Caco-2 (cell line): ENCODE measurements around the gene L3MBTL4. TPM values are rescaled to one million over a fixed set of nuclear protein-coding genes. Genes with fewer than 3 reads are reported as not detected.

Experiments used
- BruUV-seq: library from RNA; stranded (reverse); fragments of 400-500 nt; replicated peaks from 2 replicates; lab custom pipeline; 2021; lab: Mats Ljungman, UMichigan
- CTCF ChIA-PET: fragments of 300-600 bp; sonication (Branson Sonifier 250); formaldehyde crosslinking; loops from one replicate; lab custom pipeline; 2022; ENCODE audit warnings: antibody characterized with exemption; lab: Charles Lee
- POLR2A ChIA-PET: fragments of 300-600 bp; sonication (Branson Sonifier 250); formaldehyde crosslinking; loops from one replicate; lab custom pipeline; 2022; ENCODE audit warnings: antibody characterized with exemption; lab: Charles Lee
- DNase-seq, 2 experiments: peaks; one replicate each; pipeline versions ENCODE4 v3.0.0 to v3.0.0-alpha.2; 2020 to 2022
- H3K27me3 ChIP-seq: replicated peaks from 2 replicates; pipeline ENCODE4 v1.6.0; 2011; ENCODE audit warnings: low read length; ENCODE audit not compliant: control insufficient read depth, insufficient read depth
- H3K36me3 ChIP-seq: 2 replicates; pipeline ENCODE4 v1.5.1; 2011; ENCODE audit warnings: low read length; ENCODE audit not compliant: control insufficient read depth, insufficient read depth
- H3K4me1 ChIP-seq: fragments of 250-450 bp; sonication (Bioruptor Pico); 2 replicates; pipeline ENCODE4 v1.5.1; 2020; ENCODE audit warnings: mild to moderate bottlenecking
- H3K4me3 ChIP-seq: 2 replicates; pipeline ENCODE4 v1.5.1; 2011; ENCODE audit warnings: low read depth, mild to moderate bottlenecking, control low read depth, low read length
- H3K9me3 ChIP-seq: fragments of 250-450 bp; sonication (Bioruptor Pico); 2 replicates; pipeline ENCODE4 v1.5.1; 2020; ENCODE audit warnings: mild to moderate bottlenecking, moderate library complexity
- H3K27ac Mint-ChIP-seq: one replicate; pipeline ENCODE4 v1.8.0; 2022; ENCODE audit warnings: mixed read lengths; ENCODE audit not compliant: unreplicated experiment
- H3K27me3 Mint-ChIP-seq: one replicate; pipeline ENCODE4 v1.8.0; 2022; ENCODE audit warnings: mixed read lengths; ENCODE audit not compliant: insufficient read depth, unreplicated experiment
- H3K36me3 Mint-ChIP-seq: one replicate; pipeline ENCODE4 v1.8.0; 2022; ENCODE audit warnings: mild to moderate bottlenecking, mixed read lengths; ENCODE audit not compliant: insufficient read depth, unreplicated experiment
- H3K4me1 Mint-ChIP-seq: one replicate; pipeline ENCODE4 v1.8.0; 2022; ENCODE audit warnings: low read depth, mixed read lengths; ENCODE audit not compliant: unreplicated experiment
- H3K4me3 Mint-ChIP-seq: one replicate; pipeline ENCODE4 v1.8.0; 2022; ENCODE audit warnings: mild to moderate bottlenecking, moderate library complexity, mixed read lengths; ENCODE audit not compliant: unreplicated experiment
- H3K9me3 Mint-ChIP-seq: one replicate; pipeline ENCODE4 v1.8.0; 2022; ENCODE audit warnings: mixed read lengths; ENCODE audit not compliant: unreplicated experiment
- intact Hi-C: fragments of 100-400 bp; cut with micrococcal nuclease; formaldehyde crosslinking; loops from one replicate; pipeline ENCODE4 v1.10.0; 2022; ENCODE audit not compliant: unreplicated experiment
- total RNA-seq: library from RNA; stranded (reverse); gene quantifications from 2 replicates; pipeline ENCODE4 v1.2.3, GENCODE V29; 2022
- TF ChIP-seq, protein P1 (sequence below), 2 experiments: fragments of 200-600 bp in 1 of 2; IDR thresholded peaks; 1 replicate in 1 of 2; 2 replicates in 1 of 2; pipeline versions ENCODE4 v1.5.1 to v1.8.0; 2011 to 2022; ENCODE audit warnings: antibody characterized with exemption in 1 of 2, control low read depth in 1 of 2, inconsistent platforms in 1 of 2, low read depth in 1 of 2, low read length in 1 of 2, mild to moderate bottlenecking in 1 of 2, moderate library complexity in 1 of 2; ENCODE audit not compliant: insufficient read depth in 1 of 2, severe bottlenecking in 1 of 2, unreplicated experiment in 1 of 2

L3MBTL4 gene
- total RNA-seq, 1 experiment from 2014 or later: 0.23 TPM

DNA sequence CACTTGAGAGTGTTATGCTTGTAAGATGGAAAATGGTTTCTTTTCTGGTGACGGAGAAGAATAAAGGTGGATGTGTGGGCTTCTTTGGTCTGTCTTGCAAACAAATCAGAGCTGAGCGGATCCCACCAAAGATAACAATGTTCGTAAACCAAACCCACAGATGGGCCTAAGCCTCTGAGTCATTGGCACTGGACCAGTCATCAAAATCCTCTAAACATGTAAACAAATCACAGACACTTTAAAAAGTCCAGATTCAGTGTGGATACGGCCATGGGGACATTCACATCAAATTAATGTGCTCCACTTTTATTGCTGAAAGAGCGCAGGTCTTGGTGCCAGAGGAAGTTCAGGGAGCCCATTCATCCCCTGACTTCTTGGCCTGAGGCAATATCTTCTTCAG lies 458.9 kb downstream of the L3MBTL4 start:
- Mint-ChIP-seq H3K27ac (no peak overlapping the region), H3K4me3 (no peak overlapping the region), H3K4me1 (no peaks in the 10 kb centered on the region), H3K36me3 (no peaks in the 10 kb centered on the region), H3K9me3 (no peaks in the 10 kb centered on the region), H3K27me3 (peaks cover 11% of the 10 kb centered on the region)
- DNase-seq: no peak
- intact Hi-C loops: loop anchor here (5.0 kb wide), 1 partner anchor 59 kb away; the partner anchor contains the start of gene TMEM200C
- H3K27me3 ChIP-seq: peaks cover 2% of the 10 kb centered on the region; the same call in 1 of the 2 replicates
- no peaks in the 10 kb centered on the region for H3K9me3 ChIP-seq
- TF ChIP-seq, protein P1, sequence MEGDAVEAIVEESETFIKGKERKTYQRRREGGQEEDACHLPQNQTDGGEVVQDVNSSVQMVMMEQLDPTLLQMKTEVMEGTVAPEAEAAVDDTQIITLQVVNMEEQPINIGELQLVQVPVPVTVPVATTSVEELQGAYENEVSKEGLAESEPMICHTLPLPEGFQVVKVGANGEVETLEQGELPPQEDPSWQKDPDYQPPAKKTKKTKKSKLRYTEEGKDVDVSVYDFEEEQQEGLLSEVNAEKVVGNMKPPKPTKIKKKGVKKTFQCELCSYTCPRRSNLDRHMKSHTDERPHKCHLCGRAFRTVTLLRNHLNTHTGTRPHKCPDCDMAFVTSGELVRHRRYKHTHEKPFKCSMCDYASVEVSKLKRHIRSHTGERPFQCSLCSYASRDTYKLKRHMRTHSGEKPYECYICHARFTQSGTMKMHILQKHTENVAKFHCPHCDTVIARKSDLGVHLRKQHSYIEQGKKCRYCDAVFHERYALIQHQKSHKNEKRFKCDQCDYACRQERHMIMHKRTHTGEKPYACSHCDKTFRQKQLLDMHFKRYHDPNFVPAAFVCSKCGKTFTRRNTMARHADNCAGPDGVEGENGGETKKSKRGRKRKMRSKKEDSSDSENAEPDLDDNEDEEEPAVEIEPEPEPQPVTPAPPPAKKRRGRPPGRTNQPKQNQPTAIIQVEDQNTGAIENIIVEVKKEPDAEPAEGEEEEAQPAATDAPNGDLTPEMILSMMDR (IDR thresholded peaks at IDR 0.05; ENCODE audit: insufficient read depth in 1 of 2, low read depth in 1 of 2, low read length in 1 of 2, severe bottlenecking in 1 of 2, unreplicated experiment in 1 of 2): no peak
- H3K36me3 ChIP-seq: no peaks in the 10 kb centered on the region
- H3K4me3 ChIP-seq: no peak overlapping the region
- CTCF ChIA-PET: no interaction called here
- BruUV-seq: no TSS peak
- POLR2A ChIA-PET: no interaction called here
- H3K4me1 ChIP-seq: no peaks in the 10 kb centered on the region

DNA sequence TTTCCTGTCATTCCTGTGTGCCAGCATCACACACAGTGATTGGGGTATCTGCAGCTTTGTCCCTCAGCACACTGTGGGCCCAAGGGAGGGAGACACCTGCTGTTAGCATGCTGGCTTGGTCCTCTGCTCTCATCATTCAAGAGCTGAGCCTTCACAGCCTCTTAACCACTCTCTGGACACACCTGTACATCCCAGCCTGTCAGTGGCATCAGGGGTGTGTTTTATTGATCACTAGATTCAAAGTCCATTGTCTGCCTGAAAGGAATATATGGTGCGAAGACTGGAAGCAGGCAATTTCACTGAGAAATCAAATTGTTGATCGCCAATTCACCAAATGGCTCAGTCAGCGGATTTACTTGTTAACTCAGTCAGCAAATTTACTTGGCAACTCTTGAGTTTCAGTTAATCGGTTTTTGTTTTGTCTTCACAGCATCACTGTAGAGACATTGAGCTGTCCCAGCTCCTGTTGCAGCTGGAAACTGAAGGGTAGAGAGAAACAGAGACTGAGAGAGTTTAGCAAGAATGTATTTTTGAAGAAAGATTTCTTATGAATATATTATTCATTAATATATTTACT lies 463.1 kb downstream of the L3MBTL4 start:
- Histone ChIP-seq H3K4me3 (no peak overlapping the region), H3K4me1 (no peaks in the 10 kb centered on the region), H3K9me3 (no peaks in the 10 kb centered on the region), H3K36me3 (no peaks in the 10 kb centered on the region), H3K27me3 (no peaks in the 10 kb centered on the region)
- Mint-ChIP-seq H3K27me3 (peaks cover 10% of the 10 kb centered on the region), H3K4me1 (no peaks in the 10 kb centered on the region), H3K36me3 (no peaks in the 10 kb centered on the region), H3K27ac (no peak overlapping the region), H3K9me3 (no peaks in the 10 kb centered on the region), H3K4me3 (no peak overlapping the region)
- TF ChIP-seq, protein P1 (IDR thresholded peaks at IDR 0.05; ENCODE audit: insufficient read depth in 1 of 2, low read depth in 1 of 2, low read length in 1 of 2, severe bottlenecking in 1 of 2, unreplicated experiment in 1 of 2): no peak
- BruUV-seq: no TSS peak
- intact Hi-C loops: loop anchor here (1.0 kb wide), 1 partner anchor 72 kb away; no protein-coding TSS in a partner anchor
- DNase-seq: no peak
- ChIA-PET POLR2A (no interaction called here), CTCF (no interaction called here)

DNA sequence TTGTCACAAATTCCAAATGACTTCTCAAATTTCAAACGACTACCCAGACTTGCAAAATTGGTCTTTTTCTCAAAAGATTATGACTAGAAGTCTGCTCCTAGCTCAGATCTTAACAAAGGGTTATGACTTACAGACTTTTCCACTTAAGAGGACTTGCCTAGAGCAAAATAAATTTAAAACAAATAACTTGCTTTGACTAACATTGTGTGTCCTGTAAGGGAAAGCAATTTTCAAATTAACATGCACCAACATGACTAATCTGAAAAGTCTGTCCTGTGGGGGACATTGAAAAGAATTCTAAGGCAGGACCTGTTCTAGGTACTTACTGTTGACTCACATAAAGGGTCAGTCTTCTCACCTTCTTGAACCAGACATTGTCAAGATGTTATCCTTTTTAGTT lies 465.9 kb downstream of the L3MBTL4 start:
- TF ChIP-seq, protein P1 (IDR thresholded peaks at IDR 0.05; ENCODE audit: insufficient read depth in 1 of 2, low read depth in 1 of 2, low read length in 1 of 2, severe bottlenecking in 1 of 2, unreplicated experiment in 1 of 2): no peak
- H3K36me3 ChIP-seq: no peaks in the 10 kb centered on the region
- H3K4me1 ChIP-seq: no peaks in the 10 kb centered on the region
- Mint-ChIP-seq H3K9me3 (no peaks in the 10 kb centered on the region), H3K27me3 (peaks cover 10% of the 10 kb centered on the region), H3K4me3 (no peak overlapping the region), H3K36me3 (no peaks in the 10 kb centered on the region), H3K27ac (no peak overlapping the region), H3K4me1 (no peaks in the 10 kb centered on the region)
- no peak overlapping the region for H3K4me3 ChIP-seq
- H3K27me3 ChIP-seq: no peaks in the 10 kb centered on the region
- POLR2A ChIA-PET: no interaction called here
- BruUV-seq: no TSS peak
- no peak for DNase-seq
- CTCF ChIA-PET: no interaction called here
- H3K9me3 ChIP-seq: no peaks in the 10 kb centered on the region
- intact Hi-C loops: no loop called here
